GM08714 (cell line): ENCODE measurements around the gene NFYC.

Source experiments
- H3K4me3 ChIP-seq: fragments of 200-500 bp; sonication (Bioruptor generic); 2 replicates; pipeline ENCODE4 v1.5.1; 2014; ENCODE audit warnings: mild to moderate bottlenecking, low read length, inconsistent platforms
- ZNF274 ChIP-seq: IDR thresholded peaks from 2 replicates; pipeline ENCODE4 v1.6.1; 2012; ENCODE audit warnings: mild to moderate bottlenecking, low read depth, low read length

NFYC gene

DNA sequence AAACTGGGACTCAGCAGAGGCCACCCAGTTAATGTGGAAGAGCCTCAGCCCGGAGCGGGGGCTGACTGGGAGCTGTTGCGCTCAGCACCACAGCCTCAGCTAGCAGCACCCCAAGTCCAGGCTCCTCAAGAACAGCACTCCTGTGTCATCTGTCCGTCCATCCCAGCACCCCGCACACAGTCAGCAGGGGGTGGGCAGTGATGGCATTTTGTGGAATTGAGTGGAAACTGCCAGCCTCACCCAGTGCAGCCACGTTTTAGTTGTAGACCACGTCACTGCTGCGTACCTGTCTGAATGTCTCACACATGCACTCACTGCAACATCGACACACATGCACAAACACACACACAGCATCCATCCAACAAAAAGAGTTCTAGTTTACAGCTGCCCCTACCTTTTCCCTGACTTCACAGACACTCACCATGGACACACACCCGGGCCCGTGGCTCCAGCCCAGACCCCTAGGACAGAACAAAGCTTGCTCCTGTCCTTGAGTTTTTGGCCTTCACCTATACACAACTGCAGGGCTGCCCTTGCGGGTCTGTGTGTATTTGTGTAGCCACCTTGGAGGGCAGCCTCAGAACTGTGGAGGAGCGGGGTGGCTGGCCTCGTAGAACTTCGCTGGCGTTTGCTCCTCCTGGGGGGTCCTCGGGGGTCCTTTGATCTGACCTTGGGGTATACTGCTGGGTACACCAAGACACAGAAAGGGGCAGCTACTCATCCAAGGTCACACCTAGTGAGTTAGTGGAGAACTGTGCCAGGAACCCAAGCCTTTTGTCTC is 97.2 kb downstream of the NFYC start:
- no peak overlapping the region for H3K4me3 ChIP-seq

DNA sequence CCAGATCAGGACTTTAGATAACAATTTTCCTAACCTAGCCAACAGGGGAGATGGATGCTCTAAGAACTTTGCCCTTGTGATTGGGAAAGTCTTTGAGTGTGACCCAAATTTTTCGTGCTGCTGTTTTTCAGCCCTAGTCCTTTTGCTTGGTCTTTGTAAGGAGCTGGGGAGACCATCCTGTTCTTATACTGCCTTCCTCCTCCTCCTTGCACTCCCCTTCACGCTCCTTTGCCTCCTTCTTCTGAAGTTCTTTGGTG is 97.8 kb downstream of the NFYC start:
- H3K4me3 ChIP-seq = no peak overlapping the region
- TF ChIP-seq ZNF274 = no peak

More for the DNA sequence above, 97.2 kb downstream of the NFYC start:
- TF ChIP-seq ZNF274 = no peak

DNA sequence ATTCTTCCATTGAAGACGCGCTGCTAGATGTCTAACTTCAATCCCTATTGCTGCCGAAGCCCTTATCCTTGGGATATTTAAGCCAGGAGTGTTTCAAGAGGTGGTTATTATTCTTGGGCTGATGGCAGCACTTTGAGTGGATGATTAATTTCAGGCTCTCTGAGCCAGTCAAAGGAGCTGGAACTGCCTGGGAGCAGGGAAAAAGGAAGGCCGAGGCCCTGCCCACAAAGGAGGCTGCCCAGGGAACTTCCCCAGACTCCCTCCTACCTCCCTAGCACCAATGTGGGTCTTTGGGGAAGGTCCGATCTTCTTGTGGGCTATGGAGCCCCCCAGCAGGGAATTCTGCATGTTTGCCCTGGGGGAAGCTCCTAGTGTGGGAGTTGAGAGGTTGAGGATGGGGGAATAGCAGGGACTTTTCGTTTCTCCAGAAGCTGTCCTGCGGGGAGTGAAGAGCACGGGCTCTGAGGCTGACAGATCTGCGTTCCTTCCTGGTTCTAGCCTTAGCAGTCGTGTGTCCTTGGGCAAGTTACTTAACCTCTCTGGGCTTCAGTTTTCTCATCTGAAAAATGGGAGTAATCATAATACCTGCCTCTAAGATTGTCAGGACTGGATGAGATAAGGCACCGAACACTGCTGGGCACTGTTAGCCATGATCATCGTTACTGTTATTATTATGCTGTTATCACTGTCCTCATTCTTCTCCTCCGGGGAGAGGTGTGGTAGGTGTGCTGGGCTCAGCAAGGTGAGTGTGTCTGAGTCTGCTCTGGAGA is 98.3 kb downstream of the NFYC start:
- TF ChIP-seq ZNF274 = no peak
- no peak overlapping the region for H3K4me3 ChIP-seq

DNA sequence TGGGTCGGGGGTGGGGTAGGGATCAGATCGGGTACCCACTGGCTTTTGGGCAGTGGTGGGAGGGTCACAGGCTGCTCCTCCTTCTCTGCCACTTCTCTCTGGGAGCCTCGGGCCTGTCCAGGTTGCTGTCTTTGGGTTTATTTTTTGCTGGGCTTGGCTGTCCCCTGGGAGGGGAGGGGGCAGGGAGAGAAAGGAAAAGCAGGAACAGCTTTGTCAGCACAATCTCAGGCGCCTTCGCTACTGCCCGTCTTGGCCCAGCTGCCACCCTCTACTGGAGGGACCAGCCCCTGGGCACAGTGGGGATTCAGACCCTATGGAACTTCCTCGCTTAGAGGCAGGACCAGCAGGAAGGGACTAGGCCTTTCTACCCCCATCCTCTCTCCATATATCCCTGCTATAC is 100.5 kb downstream of the NFYC start:
- no peak overlapping the region for H3K4me3 ChIP-seq
- no peak for TF ChIP-seq ZNF274

DNA sequence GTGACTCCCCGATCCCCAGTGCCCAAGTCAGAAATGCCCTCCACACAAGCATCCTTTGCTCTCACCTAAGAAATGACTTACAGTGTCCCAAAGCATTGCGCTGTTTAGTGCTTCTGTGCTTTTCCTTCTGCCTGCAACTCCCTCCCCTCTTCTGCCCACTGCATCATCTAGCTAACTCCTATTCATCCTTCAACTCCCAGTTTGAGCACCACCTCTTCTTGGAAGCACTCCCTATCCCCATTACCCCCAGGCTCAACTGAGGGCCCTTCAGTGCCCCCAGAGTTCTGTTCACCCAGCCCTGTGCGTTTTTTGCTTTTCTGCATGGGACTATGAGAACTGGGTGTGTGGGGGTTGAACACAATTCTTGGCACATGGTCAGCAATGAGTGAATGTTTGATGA is 102.1 kb downstream of the NFYC start:
- H3K4me3 ChIP-seq = no peak overlapping the region
- TF ChIP-seq ZNF274 = no peak

DNA sequence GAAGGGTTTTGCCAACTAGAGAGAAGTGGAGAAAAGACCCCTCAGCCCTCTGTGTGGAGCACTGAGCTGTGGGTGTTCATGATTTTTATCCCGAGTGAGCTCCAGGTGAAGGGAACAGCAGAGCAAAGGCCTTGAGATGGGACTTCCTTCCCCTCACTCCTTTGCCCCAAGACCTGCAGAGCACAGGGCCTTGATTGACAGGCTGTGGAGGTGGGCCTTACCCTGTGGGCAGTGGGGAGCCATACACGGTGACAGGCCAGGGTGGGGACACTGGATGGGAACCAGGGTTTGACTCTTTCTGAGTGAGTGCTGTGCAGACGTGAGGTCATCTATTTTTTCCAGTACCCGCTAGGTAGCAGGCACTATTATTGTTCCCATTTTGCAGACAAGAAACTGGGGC is 102.5 kb downstream of the NFYC start:
- TF ChIP-seq ZNF274 = no peak
- H3K4me3 ChIP-seq = no peak overlapping the region

DNA sequence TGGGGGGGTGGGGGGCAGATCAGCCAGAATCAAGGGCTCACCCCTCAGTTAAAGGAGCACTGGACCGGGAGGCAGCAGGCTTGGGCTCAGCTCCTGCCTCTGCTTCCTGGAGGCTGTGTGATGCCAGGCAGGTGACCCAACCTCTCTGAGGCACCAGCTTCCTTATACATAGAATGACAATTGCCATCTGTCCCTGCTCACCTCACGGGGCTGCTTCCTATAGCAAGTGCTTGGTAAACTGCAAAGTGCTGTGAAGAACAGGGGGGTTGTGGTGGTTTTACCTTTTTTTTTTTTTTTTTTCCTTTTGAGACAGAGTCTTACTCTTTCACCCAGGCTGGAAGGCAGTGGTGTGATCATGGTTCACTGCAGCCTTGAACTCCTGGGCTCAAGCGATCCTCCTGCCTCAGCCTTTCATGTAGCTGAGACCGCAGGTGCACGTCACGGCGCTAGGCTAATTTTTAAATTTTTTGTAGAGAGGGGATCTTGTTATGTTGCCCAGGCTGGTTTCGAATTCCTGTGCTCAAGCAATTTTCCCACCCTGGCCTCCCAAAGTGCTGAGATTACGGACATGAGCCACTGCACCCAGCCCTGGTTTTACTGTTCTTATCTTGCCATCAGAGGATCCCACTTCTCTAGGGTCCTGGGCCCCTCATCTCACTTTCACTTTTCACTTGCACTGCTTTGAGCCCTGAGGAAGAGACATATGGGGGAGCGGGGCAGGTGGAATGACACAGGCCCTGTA is 103.6 kb downstream of the NFYC start:
- no peak for TF ChIP-seq ZNF274
- H3K4me3 ChIP-seq = no peak overlapping the region

DNA sequence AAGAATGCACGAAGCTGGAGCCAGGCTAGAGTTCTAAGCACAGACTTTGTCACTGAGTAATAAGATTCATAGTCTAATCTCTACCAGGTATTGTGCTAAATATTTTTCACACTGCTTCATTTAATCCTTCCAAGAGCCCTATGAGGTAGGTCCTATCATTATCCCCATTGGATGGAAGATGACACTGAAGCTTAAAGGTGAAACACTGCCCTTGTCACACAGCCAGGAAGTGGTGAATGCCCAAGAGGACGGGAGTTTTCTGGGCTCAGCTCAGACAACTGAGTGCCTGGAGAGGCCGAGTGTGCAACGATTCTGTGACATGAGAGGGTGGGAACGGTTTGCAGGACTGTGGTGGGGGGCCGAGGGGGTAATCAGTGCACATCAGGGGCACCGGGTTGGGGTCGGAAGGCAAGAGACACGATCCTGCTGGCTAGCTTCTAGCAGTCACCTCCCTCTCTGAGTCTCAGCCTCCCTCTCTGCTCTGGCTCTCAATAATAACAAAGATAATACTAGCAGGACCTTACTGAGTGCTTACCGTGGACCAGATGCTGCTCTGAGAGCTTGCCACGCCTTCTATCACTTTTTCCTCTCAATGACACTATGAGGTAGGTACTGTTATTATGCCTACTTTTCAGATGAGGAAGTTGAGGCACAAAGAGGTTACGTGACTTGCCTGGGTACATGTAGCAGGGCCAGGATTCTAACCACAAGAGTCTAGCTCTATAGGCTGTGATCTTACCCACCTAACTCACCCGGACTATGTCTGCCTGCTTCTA is 104.5 kb downstream of the NFYC start:
- no peak for TF ChIP-seq ZNF274
- H3K4me3 ChIP-seq = no peak overlapping the region

DNA sequence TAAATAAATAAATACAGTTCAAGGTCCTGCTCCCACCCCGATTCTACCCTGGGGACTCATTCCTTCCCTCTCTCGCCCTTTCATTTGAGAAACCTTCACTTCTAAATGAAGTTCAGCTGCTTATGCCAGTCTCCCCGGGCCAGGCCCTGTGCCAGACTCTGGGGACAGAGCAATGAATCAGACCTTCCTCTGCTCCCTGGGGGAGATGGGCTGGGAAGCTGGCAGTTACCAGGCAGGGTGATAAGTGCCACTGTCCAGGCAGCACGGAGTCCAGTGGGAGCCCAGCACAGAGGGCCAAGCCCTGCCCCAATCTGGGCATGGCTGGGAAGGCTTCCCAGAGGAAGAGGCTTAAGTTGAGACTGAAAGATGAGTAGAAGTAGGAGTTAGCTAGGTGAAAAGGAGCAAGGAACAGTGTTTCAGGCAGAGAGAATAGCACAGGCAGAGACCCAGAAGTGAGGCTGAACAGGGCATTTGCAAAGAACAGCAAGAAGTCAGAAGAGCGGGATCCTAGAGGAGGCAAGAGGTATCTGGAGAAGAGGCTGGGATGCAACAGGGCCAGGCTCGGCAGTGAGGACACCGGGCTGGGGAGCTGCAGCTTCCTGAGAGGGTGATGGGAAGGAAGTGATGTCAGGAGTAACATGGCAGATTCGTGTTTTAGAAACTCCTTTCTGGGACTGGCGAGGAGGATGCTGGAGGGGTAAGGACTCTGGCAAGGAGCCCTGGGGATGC is 105.6 kb downstream of the NFYC start:
- no peak for TF ChIP-seq ZNF274
- no peak overlapping the region for H3K4me3 ChIP-seq

DNA sequence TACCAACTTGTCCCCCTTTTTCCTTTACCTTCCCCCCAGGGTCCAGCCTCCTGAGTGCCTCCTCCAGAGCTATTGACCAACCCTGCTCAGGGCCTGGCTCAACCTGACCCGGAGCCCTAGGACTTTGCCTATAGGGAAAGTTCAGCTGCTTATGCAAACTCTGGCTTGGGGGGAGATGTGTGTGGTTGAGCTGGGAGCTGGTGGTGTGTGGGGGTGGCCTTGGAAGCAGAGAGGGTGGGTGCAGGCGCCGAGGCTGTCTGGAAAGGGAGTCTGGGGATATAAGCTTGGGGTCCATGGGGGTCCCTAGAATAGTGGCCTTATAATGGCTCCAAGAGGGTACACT is 106.1 kb downstream of the NFYC start:
- H3K4me3 ChIP-seq = no peak overlapping the region
- TF ChIP-seq ZNF274 = no peak

DNA sequence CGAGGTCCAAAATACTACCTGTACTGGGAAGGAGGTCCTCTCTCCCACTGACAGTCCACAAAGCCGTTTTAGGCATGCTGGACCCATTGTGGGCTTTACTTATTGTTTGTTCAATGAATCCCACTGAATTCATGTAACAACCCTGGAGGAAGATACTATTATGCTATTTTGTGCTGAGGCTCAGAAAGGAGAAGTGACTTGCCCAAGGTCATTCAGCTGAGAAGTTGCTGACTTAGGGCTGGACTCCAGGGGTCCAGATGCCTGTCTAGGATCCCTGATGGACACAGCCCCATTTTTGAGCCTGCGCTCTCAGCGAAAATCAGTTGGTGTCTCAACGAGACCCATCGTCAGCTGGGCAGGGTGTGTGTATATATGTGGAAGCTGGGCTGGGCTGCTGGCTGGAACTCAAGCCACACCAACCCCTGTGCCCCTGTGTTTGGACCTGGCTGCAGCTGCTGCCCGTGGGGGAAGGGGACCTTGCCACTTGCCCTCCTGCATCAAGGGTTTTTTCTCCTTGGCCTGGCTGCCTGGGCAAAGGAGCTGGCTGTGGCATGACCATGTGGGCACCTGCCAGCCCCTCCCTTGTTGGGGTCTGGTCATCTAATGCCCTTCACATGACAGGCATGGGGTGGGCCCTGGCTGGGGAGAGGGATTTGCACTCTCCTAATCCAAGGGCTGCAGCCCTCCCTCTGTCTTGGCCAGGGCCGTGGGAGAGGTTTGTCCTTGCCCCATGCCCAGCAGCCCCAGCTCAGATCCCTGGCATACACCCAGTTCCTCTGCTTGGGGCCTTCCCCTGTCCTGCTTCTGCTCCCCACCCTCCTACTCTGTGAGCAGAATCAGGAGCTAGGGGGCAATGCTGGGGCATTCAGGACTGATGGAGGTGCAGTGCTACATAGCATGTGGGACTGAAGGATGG is 107.1 kb downstream of the NFYC start:
- H3K4me3 ChIP-seq = no peak overlapping the region
- TF ChIP-seq ZNF274 = no peak

DNA sequence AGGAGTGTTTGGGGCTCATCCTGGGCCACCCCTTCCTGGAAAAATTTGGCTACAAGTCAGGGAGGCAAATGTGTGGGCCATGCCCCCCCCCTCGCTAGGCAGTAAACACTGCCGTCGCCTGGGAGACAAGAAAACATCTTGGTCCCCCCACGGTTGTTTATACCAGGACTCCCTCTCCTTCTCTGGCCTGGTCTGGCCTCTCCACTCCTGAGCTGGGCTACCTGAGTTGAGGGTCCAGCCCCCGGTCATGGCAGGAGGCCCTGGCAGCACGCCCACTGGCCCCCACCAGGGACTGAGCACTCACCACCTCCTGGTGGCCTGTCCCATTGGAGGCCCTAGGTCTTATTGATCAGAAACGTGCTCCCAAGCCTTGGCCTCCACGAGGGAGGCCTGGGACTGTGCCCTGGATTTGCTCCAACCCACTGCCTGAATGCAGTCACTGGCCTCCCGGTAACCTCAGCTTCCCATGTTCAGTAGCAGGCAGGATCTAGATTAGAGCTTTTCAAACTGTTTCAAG is 107.9 kb downstream of the NFYC start:
- H3K4me3 ChIP-seq = no peak overlapping the region
- no peak for TF ChIP-seq ZNF274

DNA sequence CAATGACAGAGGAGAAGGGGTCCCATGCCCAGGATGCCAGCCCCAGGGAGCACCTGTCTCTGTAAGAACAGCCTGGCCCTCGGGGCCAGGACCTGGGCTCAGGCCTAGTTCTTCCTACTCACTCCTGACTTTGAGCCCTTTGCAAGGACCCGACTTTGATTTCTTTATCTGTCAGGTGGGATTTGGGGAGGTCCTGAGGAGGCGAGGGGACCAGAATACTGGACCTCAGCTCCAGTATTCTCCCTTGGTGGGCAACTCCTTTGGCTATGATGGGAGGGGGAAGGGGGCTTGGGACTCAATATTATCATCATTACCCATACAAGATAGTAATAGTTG is 110.2 kb downstream of the NFYC start:
- H3K4me3 ChIP-seq = peak overlapping the region; percentile 26; the same call in 1 of the 2 replicates
- TF ChIP-seq ZNF274 = no peak
